Endothelial cell of umbilical vein (primary cell): ENCODE data around the gene HSP90AB1. TPM values are rescaled to one million over a fixed set of nuclear protein-coding genes. Genes with fewer than 3 reads are reported as not detected.

Experiments
- BruUV-seq: library from RNA; stranded (reverse); fragments of 400-500 nt; replicated peaks from 2 replicates; lab custom pipeline; 2021; lab: Mats Ljungman, UMichigan
- CTCF ChIA-PET: fragments of 300-600, 350-600 bp; sonication (Branson Sonifier 250); formaldehyde crosslinking; loops from one replicate; lab custom pipeline; 2021; ENCODE audit warnings: antibody characterized with exemption, inconsistent platforms; lab: Charles Lee
- POLR2A ChIA-PET: fragments of 300-600, 350-600 bp; sonication (Branson Sonifier 250); formaldehyde crosslinking; loops from one replicate; lab custom pipeline; 2021; ENCODE audit warnings: antibody characterized with exemption, inconsistent platforms; lab: Charles Lee
- DNase-seq: peaks from one replicate; pipeline ENCODE4 v3.0.0-alpha.2; 2011; ENCODE audit warnings: low read depth, low spot score
- FAIRE-seq: peaks from 2 replicates; lab custom pipeline; 2011; peaks lifted over from hg19 to GRCh38; lab: Jason Lieb, UNC
- H2AFZ ChIP-seq: 2 replicates; pipeline ENCODE4 v1.6.0; 2012; ENCODE audit warnings: low read depth, low read length, control low read depth, inconsistent platforms
- H3K27ac ChIP-seq: 2 replicates; pipeline ENCODE4 v1.5.1; 2011; ENCODE audit warnings: low read depth, mild to moderate bottlenecking, control low read depth, low read length, moderate library complexity; ENCODE audit not compliant: insufficient read depth
- H3K27me3 ChIP-seq, 2 experiments: 2 replicates each; pipeline versions ENCODE4 v1.6.0 to v1.6.1; 2011; ENCODE audit warnings: low read length in 2 of 2, mixed read lengths in 1 of 2; ENCODE audit not compliant: control insufficient read depth in 2 of 2, insufficient read depth in 2 of 2
- H3K36me3 ChIP-seq, 2 experiments: 2 replicates in 1 of 2; 3 replicates in 1 of 2; pipeline ENCODE4 v1.5.1; 2011; ENCODE audit warnings: low read length in 2 of 2, mild to moderate bottlenecking in 1 of 2, moderate library complexity in 1 of 2; ENCODE audit not compliant: control insufficient read depth in 2 of 2, insufficient read depth in 2 of 2; ENCODE audit errors: extremely low read depth in 1 of 2
- H3K4me1 ChIP-seq: 3 replicates; pipeline ENCODE4 v1.5.1; 2011; ENCODE audit warnings: mild to moderate bottlenecking, low read length; ENCODE audit not compliant: control insufficient read depth, insufficient read depth; ENCODE audit errors: extremely low read depth
- H3K4me2 ChIP-seq: 2 replicates; pipeline ENCODE4 v1.6.1; 2011; ENCODE audit warnings: low read length, control low read depth, mixed read lengths; ENCODE audit not compliant: insufficient read depth
- H3K4me3 ChIP-seq, 3 experiments: fragments of 200-600 bp in 1 of 3; sonication (generic), shearing (Covaris generic) in 1 of 3; replicated peaks in 1 of 3; 2 replicates each; pipeline ENCODE4 v1.5.1; 2011 to 2016; ENCODE audit warnings: control low read depth in 3 of 3, low read length in 3 of 3, mild to moderate bottlenecking in 2 of 3, inconsistent platforms in 1 of 3, low read depth in 1 of 3, moderate library complexity in 1 of 3; ENCODE audit not compliant: insufficient read depth in 1 of 3
- H3K79me2 ChIP-seq: 2 replicates; pipeline ENCODE4 v1.6.0; 2012; ENCODE audit warnings: low read length, inconsistent platforms; ENCODE audit not compliant: control insufficient read depth, insufficient read depth
- H3K9ac ChIP-seq: replicated peaks from 2 replicates; pipeline ENCODE3; 2011; ENCODE audit warnings: low read length, control low read depth; ENCODE audit not compliant: insufficient read depth; ENCODE audit errors: extremely low read depth
- H3K9me1 ChIP-seq: replicated peaks from 3 replicates; pipeline ENCODE4 v1.6.0; 2011; ENCODE audit warnings: mild to moderate bottlenecking, low read length; ENCODE audit not compliant: control insufficient read depth, insufficient read depth; ENCODE audit errors: extremely low read depth
- H3K9me3 ChIP-seq: replicated peaks from 2 replicates; pipeline ENCODE4 v1.5.1; 2012; ENCODE audit warnings: low read length, inconsistent platforms; ENCODE audit not compliant: control insufficient read depth, insufficient read depth
- H4K20me1 ChIP-seq: replicated peaks from 2 replicates; pipeline ENCODE3; 2011; ENCODE audit warnings: mild to moderate bottlenecking, low read length; ENCODE audit not compliant: control insufficient read depth, insufficient read depth; ENCODE audit errors: extremely low read depth
- EZH2 ChIP-seq: IDR thresholded peaks from 2 replicates; pipeline ENCODE4 v1.6.1; 2012; ENCODE audit warnings: borderline replicate concordance, low read depth, mild to moderate bottlenecking, moderate library complexity, low read length, inconsistent platforms; ENCODE audit not compliant: severe bottlenecking
- FOS ChIP-seq: IDR thresholded peaks from 2 replicates; pipeline ENCODE4 v1.6.1; 2011; ENCODE audit warnings: mild to moderate bottlenecking, low read length, moderate library complexity, borderline replicate concordance; ENCODE audit not compliant: insufficient read depth
- GATA2 ChIP-seq: IDR thresholded peaks from 2 replicates; pipeline ENCODE4 v1.7.0; 2011; ENCODE audit warnings: low read depth, mild to moderate bottlenecking, moderate library complexity, mixed read lengths, low read length; ENCODE audit not compliant: insufficient read length, insufficient read depth
- JUN ChIP-seq: IDR thresholded peaks from 2 replicates; pipeline ENCODE4 v1.6.1; 2011; ENCODE audit warnings: borderline replicate concordance, low read depth; ENCODE audit not compliant: insufficient read length, insufficient read depth
- MYC ChIP-seq: IDR thresholded peaks from one replicate; pipeline ENCODE4 v1.6.1; 2011; ENCODE audit warnings: mild to moderate bottlenecking, low read depth, low read length
- POLR2A ChIP-seq: IDR thresholded peaks from 2 replicates; pipeline ENCODE4 v1.6.1; 2012; ENCODE audit warnings: low read depth, mild to moderate bottlenecking, control low read depth, low read length
- POLR2AphosphoS5 ChIP-seq: IDR thresholded peaks from 2 replicates; pipeline ENCODE4 v1.6.1; 2012; ENCODE audit warnings: low read depth, mild to moderate bottlenecking, control low read depth, low read length, moderate library complexity; ENCODE audit not compliant: insufficient read depth
- dilution Hi-C: fragments of 300-500 bp; cut with MboI; formaldehyde crosslinking; loops from one replicate; pipeline ENCODE4 v1.15.0; 2019; ENCODE audit warnings: low sequenced_read_pairs; ENCODE audit not compliant: extremely low pct_ligation_motif_present
- intact Hi-C: fragments of 100-400 bp; cut with micrococcal nuclease; formaldehyde crosslinking; loops from one replicate; pipeline ENCODE4 v1.10.0; 2022
- polyA plus RNA-seq, 4 experiments: library from polyadenylated mRNA; depleted of rRNA in 3 of 4; stranded (reverse) in 3 of 4; unstranded in 1 of 4; fragments of >200 nt; gene quantifications; 2 replicates each; pipeline versions ENCODE4 v1.2.1 to v1.2.3, GENCODE V29; 2011 to 2012; ENCODE audit warnings: missing spikeins in 1 of 4
- total RNA-seq: library from RNA; stranded (reverse); gene quantifications from 2 replicates; pipeline ENCODE4 v1.2.3, GENCODE V29; 2021
- TF ChIP-seq, protein P1 (sequence below), 2 donors: IDR thresholded peaks; 1 replicate in 1 of 2; 2 replicates in 1 of 2; pipeline ENCODE4 v1.5.1; 2011; ENCODE audit warnings: low read length in 2 of 2, mild to moderate bottlenecking in 2 of 2, moderate library complexity in 2 of 2, control low read depth in 1 of 2, inconsistent platforms in 1 of 2, low read depth in 1 of 2; ENCODE audit not compliant: insufficient read depth in 1 of 2; ENCODE audit errors: extremely low read depth in 1 of 2
- TF ChIP-seq, protein P2 (sequence below): IDR thresholded peaks from 2 replicates; pipeline ENCODE4 v1.6.1; 2011; ENCODE audit not compliant: insufficient read depth, insufficient read length

HSP90AB1 gene
- total and polyA plus RNA-seq, 2 donors (not counting 3 experiments of a cell fraction or from before 2014, with no cell fraction given), result 824 to 1,201 TPM

DNA sequence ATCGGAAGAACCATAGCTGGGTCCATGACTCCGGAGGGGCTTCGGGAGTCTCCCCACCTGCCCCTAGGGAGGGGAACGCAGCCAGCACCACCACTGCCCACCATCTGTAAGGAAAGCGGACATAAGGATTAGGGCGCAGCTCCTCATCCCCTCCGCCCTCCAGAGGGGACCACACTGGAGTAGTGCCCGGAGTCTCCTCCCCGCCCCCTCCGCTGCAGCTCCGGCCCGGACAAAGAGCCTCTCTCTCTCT lies 9.8 kb downstream of the HSP90AB1 start:
- H3K36me3 ChIP-seq, result peaks cover 19 to 50% of the 10 kb centered on the region in 2 experiments
- peak overlapping the region; percentile 69 for H3K9ac ChIP-seq
- no peak for TF ChIP-seq EZH2
- H4K20me1 ChIP-seq, result no peaks in the 10 kb centered on the region
- H3K27ac ChIP-seq, result peak overlapping the region; percentile 49
- DNase-seq (no peak), FAIRE-seq (peak; percentile 8)
- peaks cover 31% of the 10 kb centered on the region for H3K79me2 ChIP-seq
- H3K9me3 ChIP-seq, result no peaks in the 10 kb centered on the region
- intact Hi-C loops, result loop anchor here (1.0 to 2.0 kb wide), 3 partner anchors 9 to 84 kb away; partner anchors contain the start of gene HSP90AB1
- H3K4me2 ChIP-seq, result peak overlapping the region; percentile 63
- H3K4me1 ChIP-seq, result peaks cover 13% of the 10 kb centered on the region
- no TSS peak for BruUV-seq
- CTCF ChIA-PET, result interaction anchor here (0.8 to 3.3 kb wide), 21 partner anchors 11 to 160 kb away, joined by 3 to 38 read pairs (median 4); partner anchors contain the start of gene HSP90AB1
- no peak overlapping the region for H2AFZ ChIP-seq
- dilution Hi-C loops, result no loop called here
- peak overlapping the region; percentile 67 to 89 (median 74) for H3K4me3 ChIP-seq
- POLR2A ChIA-PET, result interaction anchor here (0.6 to 2.9 kb wide), 5 partner anchors 10 to 160 kb away, joined by 3 to 49 read pairs (median 4); partner anchors contain the start of genes HSP90AB1 and TMEM63B
- H3K27me3 ChIP-seq, result no peaks in the 10 kb centered on the region
- no peaks in the 10 kb centered on the region for H3K9me1 ChIP-seq

DNA sequence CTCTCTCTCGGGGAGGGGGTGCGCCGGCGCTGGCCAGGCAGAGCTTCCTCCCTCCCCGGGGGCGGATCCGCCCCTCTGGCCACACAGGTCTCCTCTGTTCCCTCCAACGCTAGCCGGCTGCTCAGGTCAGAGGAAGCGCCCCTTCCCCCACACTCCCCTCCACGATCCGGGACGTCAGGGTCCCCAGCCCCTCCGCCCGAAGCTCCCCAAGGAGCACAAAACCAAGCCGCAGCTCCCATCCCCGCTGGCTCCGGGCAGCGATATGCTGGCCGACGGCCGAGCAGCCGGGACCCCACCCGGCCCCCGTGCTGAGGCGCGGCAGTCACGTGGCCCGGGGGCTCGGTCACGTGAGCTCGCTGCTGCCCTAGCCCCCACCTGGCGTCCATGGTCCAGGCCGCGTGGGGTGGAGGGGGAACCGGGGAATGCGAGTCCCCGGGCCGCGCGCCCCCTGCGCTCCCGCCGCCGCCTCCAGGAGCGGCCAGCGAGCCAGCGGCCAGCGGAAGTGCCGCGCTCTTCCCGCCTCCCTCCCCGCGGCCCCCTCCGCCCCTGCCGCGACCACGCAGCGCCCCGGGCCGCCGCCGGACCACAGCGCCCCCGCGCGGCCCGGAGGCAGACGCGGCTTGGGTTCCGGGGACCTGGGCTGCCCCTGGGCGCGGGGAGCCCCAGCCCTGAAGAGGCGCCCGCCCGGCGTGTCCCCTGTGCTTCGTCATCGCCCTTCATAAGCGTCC lies 10.3 kb downstream of the HSP90AB1 start, which contains the start of gene SLC35B2:
Gene SLC35B2, minus strand, starts transcription at position 504 of the 728 bp plus-strand sequence. Its CDS starts 118 bp downstream, at position 386.
- intact Hi-C loops, result loop anchor here (1.0 to 2.0 kb wide), 2 partner anchors 36 to 85 kb away; no protein-coding TSS in a partner anchor
- Histone ChIP-seq H3K9ac (peak within 1 kb of the TSS; percentile 69), H3K79me2 (peaks cover 30% of the 10 kb centered on the region), H4K20me1 (no peaks in the 10 kb centered on the region), H2AFZ (peak within 1 kb of the TSS; percentile 56), H3K4me2 (peak within 1 kb of the TSS; percentile 63), H3K36me3 (peaks cover 19 to 45% of the 10 kb centered on the region in 2 experiments), H3K4me1 (peaks cover 14% of the 10 kb centered on the region), H3K27ac (peak within 1 kb of the TSS; percentile 49), H3K4me3 (peak within 1 kb of the TSS; percentile 67 to 89 (median 74)), H3K27me3 (no peaks in the 10 kb centered on the region), H3K9me3 (no peaks in the 10 kb centered on the region), H3K9me1 (no peaks in the 10 kb centered on the region)
- no peak for TF ChIP-seq FOS
- TF ChIP-seq, protein P1, sequence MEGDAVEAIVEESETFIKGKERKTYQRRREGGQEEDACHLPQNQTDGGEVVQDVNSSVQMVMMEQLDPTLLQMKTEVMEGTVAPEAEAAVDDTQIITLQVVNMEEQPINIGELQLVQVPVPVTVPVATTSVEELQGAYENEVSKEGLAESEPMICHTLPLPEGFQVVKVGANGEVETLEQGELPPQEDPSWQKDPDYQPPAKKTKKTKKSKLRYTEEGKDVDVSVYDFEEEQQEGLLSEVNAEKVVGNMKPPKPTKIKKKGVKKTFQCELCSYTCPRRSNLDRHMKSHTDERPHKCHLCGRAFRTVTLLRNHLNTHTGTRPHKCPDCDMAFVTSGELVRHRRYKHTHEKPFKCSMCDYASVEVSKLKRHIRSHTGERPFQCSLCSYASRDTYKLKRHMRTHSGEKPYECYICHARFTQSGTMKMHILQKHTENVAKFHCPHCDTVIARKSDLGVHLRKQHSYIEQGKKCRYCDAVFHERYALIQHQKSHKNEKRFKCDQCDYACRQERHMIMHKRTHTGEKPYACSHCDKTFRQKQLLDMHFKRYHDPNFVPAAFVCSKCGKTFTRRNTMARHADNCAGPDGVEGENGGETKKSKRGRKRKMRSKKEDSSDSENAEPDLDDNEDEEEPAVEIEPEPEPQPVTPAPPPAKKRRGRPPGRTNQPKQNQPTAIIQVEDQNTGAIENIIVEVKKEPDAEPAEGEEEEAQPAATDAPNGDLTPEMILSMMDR (IDR thresholded peaks at IDR 0.05; ENCODE audit: extremely low read depth in 1 of 2, insufficient read depth in 1 of 2, low read depth in 1 of 2, low read length in 2 of 2), result peak; percentile 65 to 66
- no peak for TF ChIP-seq EZH2
- no peak for TF ChIP-seq GATA2
- TF ChIP-seq, protein P2, sequence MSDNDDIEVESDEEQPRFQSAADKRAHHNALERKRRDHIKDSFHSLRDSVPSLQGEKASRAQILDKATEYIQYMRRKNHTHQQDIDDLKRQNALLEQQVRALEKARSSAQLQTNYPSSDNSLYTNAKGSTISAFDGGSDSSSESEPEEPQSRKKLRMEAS, result peak; percentile 84
- peak; percentile 79 for TF ChIP-seq POLR2A
- TF ChIP-seq POLR2AphosphoS5, result peak; percentile 88
- no peak for TF ChIP-seq JUN
- TF ChIP-seq MYC, result no peak
- no TSS peak for BruUV-seq
- POLR2A ChIA-PET, result interaction anchor here (0.6 to 2.9 kb wide), 5 partner anchors 10 to 161 kb away, joined by 3 to 49 read pairs (median 4); partner anchors contain the start of genes HSP90AB1 and TMEM63B
- dilution Hi-C loops, result no loop called here
- DNase-seq (peak; percentile 76), FAIRE-seq (peak; percentile 73)
- CTCF ChIA-PET, result interaction anchor here (0.8 to 3.3 kb wide), 20 partner anchors 10 to 160 kb away, joined by 3 to 38 read pairs (median 4); partner anchors contain the start of gene HSP90AB1
